Ectodermal cell (in vitro differentiated cells): ENCODE measurements around the gene KIAA0408.

Experiments used
- H3K27ac ChIP-seq: 2 replicates; pipeline ENCODE4 v1.7.0; 2013; ENCODE audit warnings: mild to moderate bottlenecking, low read depth, low read length; ENCODE audit not compliant: insufficient read depth, poor library complexity, severe bottlenecking
- H3K27me3 ChIP-seq: 2 replicates; pipeline ENCODE4 v1.7.0; 2013; ENCODE audit warnings: mild to moderate bottlenecking, low read length; ENCODE audit not compliant: insufficient read depth, control insufficient read depth, poor library complexity, severe bottlenecking
- H3K36me3 ChIP-seq: one replicate; pipeline ENCODE4 v1.7.0; 2013; ENCODE audit warnings: low read length; ENCODE audit not compliant: control insufficient read depth, insufficient read depth
- H3K4me1 ChIP-seq: one replicate; pipeline ENCODE4 v1.7.0; 2013; ENCODE audit warnings: low read length; ENCODE audit not compliant: control insufficient read depth, insufficient read depth
- H3K4me3 ChIP-seq: 2 replicates; pipeline ENCODE4 v1.7.0; 2013; ENCODE audit warnings: low read depth, low read length, control low read depth; ENCODE audit not compliant: insufficient read depth
- H3K9me3 ChIP-seq: 2 replicates; pipeline ENCODE4 v1.7.0; 2013; ENCODE audit warnings: mild to moderate bottlenecking, low read length, moderate library complexity; ENCODE audit not compliant: control insufficient read depth
- WGBS, 2 experiments: methylation state at CpG; one replicate each; pipeline ENCODE4 v1.1.7; 2013; ENCODE audit warnings: missing lambda C conversion rate in 2 of 2; 5-methylcytosine and 5-hydroxymethylcytosine counted together

KIAA0408 gene

DNA sequence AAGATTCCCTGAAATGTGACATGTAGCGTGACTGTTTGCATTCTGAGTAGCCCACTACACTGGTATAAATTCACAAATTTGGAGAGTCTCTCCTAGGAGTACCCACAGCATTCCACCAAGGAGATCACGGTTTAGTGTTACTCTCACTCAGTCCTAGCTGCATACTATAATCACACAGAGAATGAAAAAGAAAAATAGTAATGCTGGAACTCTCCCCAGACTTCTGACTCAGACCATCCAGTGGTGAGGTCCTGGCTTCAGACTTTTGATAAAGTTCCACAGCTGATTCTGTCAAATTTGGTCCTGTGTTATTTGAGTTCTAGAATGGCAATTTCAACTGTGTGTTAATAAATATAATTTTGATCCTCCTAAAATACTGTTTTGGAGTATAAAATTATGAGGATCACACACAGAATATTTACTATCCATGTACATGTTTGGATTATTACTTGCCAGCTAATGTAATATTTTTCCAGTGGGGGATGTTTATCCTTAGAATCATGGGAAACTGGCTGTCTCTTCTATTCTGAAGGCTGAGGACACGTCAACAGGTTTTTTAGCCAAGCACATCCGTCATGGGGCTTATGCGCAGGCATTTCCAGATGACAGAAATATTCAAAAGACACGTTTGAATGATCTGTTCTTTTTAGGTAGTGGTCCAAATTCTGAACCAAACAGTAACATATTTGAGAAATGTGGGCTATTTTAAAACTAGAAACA lies 5.1 kb upstream of the KIAA0408 start:
- no peaks in the 10 kb centered on the region for H3K9me3 ChIP-seq
- H3K36me3 ChIP-seq = no peaks in the 10 kb centered on the region
- H3K27ac ChIP-seq = no peak overlapping the region
- WGBS, 2 experiments = 63 to 71% methylated on average over 6 of the region's 6 CpGs
- H3K4me3 ChIP-seq = no peak overlapping the region
- no peaks in the 10 kb centered on the region for H3K27me3 ChIP-seq
- no peaks in the 10 kb centered on the region for H3K4me1 ChIP-seq

DNA sequence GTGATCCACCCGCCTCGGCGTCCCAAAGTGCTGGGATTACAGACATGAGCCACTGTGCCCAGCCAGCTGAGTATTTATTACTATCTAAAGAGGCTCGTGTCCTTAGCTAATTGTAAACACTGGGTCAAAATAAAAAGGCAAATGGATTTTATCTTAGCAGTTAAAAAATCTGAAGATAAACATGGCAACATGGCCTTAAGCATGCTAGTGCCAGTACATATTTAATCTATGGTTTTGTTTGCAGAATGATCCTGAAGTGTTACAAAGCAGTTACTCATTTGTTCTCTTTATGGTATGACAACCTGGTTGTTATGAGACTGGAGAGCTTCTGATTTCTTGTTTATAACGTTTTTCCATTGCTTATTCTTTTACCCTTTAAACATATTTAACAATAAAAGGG lies 3.9 kb upstream of the KIAA0408 start:
- Histone ChIP-seq H3K36me3 (no peaks in the 10 kb centered on the region), H3K9me3 (no peaks in the 10 kb centered on the region), H3K27me3 (no peaks in the 10 kb centered on the region), H3K4me3 (no peak overlapping the region), H3K27ac (no peak overlapping the region), H3K4me1 (no peaks in the 10 kb centered on the region)
- 91% methylated on average over 4 of the region's 5 CpGs for WGBS, 2 experiments

DNA sequence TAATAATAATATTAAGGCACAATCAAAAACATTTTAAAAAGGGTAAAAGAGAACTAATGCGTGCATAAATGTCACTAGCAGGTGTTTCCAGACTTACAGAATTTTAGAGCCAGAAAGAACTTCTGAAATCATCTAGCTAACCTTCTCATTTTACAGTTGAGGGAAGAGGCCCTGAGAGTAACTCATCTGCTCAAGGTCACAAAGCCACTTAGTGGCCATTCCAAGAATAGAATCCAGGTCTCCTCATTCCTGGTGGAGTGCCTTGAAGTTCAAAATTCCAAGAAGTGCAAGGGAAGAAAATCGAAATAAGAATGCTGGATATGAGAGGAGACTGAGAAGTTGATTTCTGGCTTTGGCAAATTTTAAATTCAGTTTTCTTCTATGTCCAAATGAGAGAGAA lies 3.2 kb upstream of the KIAA0408 start:
- H3K27ac ChIP-seq = no peak overlapping the region
- H3K9me3 ChIP-seq = no peaks in the 10 kb centered on the region
- H3K36me3 ChIP-seq = no peaks in the 10 kb centered on the region
- H3K4me3 ChIP-seq = no peak overlapping the region
- H3K4me1 ChIP-seq = no peaks in the 10 kb centered on the region
- no peaks in the 10 kb centered on the region for H3K27me3 ChIP-seq
- 94 to 95% methylated on average over 2 of the region's 2 CpGs for WGBS, 2 experiments

DNA sequence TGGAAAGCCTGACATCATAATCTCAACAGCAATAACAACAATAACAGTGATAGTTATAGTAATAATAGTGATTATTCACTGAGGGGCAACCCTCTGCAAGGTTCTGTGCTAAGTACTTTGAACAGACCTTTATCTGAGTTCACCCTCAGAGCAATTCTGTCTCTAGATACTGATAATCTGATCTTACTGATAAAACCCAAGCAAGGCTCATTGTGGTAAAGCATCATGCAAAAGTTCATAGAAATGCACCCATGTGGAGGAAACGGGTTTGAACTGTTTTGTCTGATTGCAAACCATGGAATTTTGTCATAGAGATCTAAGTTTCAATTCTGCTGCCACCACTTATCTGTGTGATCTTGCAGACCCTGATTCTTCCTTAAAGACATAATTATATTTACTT lies 1.3 kb upstream of the KIAA0408 start:
- no peak overlapping the region for H3K27ac ChIP-seq
- H3K9me3 ChIP-seq = no peaks in the 10 kb centered on the region
- no peaks in the 10 kb centered on the region for H3K36me3 ChIP-seq
- no peaks in the 10 kb centered on the region for H3K27me3 ChIP-seq
- H3K4me3 ChIP-seq = no peak overlapping the region
- no peaks in the 10 kb centered on the region for H3K4me1 ChIP-seq
- WGBS, 2 experiments = 98 to 100% methylated on average over 1 of the region's 1 CpG

DNA sequence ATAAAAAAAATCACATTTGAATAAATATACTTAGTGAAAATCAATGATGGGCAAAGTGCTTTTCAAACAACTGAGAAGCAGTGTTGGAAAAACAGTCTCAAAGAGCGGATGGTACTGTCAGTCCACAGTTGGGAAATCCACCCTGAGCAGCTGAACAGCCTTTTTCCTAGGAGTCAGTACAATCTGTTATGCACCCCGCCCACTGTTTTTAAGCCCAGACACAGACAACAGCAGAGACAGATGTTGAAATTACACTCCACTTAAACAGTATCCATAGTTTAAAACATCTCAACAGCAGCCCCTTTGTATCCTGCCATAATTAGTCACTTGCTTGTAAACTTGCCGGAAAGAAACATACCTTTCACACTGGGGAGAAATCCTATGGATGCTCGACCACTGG lies 372 bp downstream of the KIAA0408 start:
- no peaks in the 10 kb centered on the region for H3K9me3 ChIP-seq
- H3K4me1 ChIP-seq = no peaks in the 10 kb centered on the region
- H3K27me3 ChIP-seq = no peaks in the 10 kb centered on the region
- no peak overlapping the region for H3K27ac ChIP-seq
- H3K36me3 ChIP-seq = no peaks in the 10 kb centered on the region
- H3K4me3 ChIP-seq = no peak overlapping the region
- WGBS, 2 experiments = 88 to 90% methylated on average over 4 of the region's 4 CpGs

DNA sequence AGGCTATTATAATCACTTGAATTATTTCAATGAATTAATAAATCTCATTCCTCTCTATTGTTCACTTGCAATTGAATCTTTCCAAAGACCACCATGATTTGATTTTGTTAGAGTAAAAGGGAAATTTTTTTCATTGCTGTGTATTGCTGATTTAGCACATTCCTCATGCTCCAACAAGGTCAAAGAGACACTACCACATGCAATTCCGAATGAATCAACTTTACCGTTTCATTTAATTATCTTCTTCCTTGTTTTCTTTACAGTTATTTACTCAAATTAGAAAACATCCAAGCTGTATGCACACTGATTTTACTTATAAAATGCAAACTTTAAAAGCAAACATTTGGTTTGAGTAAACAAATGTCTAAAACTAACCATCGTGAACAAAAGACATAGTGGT lies 967 bp downstream of the KIAA0408 start:
- no peak overlapping the region for H3K4me3 ChIP-seq
- H3K27ac ChIP-seq = no peak overlapping the region
- no peaks in the 10 kb centered on the region for H3K9me3 ChIP-seq
- H3K36me3 ChIP-seq = no peaks in the 10 kb centered on the region
- no peaks in the 10 kb centered on the region for H3K27me3 ChIP-seq
- 93 to 97% methylated on average over 3 of the region's 3 CpGs for WGBS, 2 experiments
- H3K4me1 ChIP-seq = no peaks in the 10 kb centered on the region

DNA sequence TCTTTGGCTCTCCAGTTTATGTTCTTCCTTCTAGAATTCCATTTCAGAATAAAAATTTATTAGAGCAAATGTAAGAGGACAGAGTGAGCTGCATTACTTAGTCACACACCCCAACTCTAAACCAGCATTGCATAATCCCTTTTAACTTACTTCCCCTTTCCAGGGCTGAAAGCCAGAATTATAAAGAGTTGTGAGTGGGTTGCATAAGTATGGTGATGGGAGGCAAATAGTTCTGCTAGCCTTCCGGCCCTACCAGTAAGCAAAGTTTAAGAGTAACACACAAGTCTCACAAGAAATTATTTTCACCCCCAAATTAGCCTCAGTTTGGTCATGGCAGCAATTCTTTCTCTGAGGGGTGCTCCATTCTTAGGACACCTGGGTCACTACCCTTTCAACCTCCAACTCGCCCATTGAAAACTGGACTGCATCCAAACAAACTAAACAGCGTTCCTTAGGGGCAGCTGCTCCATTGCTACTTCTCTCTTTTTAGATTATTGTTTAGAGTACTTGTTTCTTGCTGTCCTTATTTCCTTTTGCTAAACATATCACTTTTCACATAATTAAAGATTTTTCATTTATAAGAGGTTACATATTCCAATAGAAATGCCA lies 1.6 kb downstream of the KIAA0408 start:
- no peaks in the 10 kb centered on the region for H3K9me3 ChIP-seq
- no peak overlapping the region for H3K27ac ChIP-seq
- no peaks in the 10 kb centered on the region for H3K36me3 ChIP-seq
- no peaks in the 10 kb centered on the region for H3K4me1 ChIP-seq
- H3K27me3 ChIP-seq = no peaks in the 10 kb centered on the region
- no peak overlapping the region for H3K4me3 ChIP-seq
- WGBS, 2 experiments = 46 to 62% methylated on average over 2 to 3 of the region's 3 CpGs

DNA sequence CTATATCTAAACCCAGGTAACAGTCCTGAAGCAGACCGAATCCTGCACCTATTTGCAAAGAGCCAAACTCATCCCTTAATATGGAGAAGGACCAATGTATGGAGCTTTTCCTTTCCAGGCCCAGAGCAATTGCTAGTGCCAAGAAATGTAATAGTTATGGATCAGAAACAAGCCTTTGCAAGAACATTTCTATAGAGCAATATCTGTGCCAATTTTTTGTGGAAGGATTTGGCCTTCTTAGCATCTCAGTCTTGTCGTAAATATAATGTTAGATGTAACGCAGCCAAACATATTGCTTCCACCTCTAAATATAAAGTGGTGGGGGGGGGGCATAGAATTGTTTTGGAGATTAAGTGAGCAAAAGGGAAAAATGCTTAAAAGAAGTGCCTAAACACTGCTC lies 2.7 kb downstream of the KIAA0408 start:
- WGBS, 2 experiments = 93 to 96% methylated on average over 3 of the region's 3 CpGs

DNA sequence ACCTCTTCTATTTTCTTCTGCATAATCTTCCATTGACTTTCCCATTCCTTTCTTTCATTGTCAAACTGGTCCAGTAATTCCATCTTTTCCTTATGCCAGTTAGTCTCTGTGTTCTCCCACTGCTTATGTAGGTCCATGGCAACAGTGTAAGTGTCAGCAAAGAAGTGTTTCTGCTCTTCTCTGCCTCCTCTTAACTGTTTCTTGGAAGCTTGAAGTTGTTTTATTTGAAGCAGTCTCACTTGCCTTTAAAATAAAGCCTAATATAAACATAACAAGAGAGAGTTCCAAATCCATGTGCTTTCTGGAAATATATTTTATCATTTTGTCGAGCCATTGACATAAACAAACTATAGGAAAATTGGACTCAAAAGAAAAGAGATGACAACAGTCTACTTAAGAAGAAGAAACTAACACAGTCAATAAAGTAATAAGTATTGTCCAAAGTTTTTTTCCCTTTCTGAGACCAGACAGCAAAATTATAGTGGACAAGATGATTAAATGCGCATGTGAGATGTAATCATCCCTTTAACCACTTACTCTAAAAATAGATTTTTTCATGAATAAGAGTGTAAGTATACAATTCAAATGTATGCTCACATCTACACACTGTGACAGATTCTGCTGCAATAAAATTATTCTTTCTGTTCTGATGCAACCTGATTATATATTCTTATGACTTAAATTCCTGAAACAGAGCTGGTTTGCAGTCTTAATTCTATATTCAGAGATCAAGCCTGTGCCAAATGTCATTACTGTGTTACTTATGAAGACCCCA lies 5.2 kb downstream of the KIAA0408 start:
- H3K27ac ChIP-seq = no peak overlapping the region

More for the DNA sequence above, 2.7 kb downstream of the KIAA0408 start:
- Histone ChIP-seq H3K27me3 (no peaks in the 10 kb centered on the region), H3K4me3 (no peak overlapping the region), H3K27ac (no peak overlapping the region), H3K4me1 (no peaks in the 10 kb centered on the region), H3K9me3 (no peaks in the 10 kb centered on the region), H3K36me3 (no peaks in the 10 kb centered on the region)

DNA sequence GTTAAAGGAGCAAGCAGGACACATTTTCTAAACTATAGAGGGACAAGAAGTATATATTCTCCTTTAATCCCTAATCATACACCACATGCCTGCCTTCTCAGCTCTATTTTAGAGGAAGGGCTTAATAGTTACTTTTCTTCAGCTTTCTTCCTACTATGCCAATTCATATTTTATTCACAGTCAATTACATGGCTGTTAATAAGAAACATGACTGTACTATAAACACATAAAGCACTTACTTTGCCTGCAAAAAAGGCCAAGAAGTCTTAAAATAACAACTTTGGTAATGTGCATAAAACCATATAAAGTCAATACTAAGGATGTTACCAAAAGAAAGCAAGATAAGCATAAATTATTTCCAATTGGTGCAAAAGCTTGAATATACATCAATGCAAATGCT lies 6.4 kb downstream of the KIAA0408 start:
- Histone ChIP-seq H3K27me3 (no peaks in the 10 kb centered on the region), H3K36me3 (peaks cover 14% of the 10 kb centered on the region), H3K4me3 (no peak overlapping the region), H3K9me3 (no peaks in the 10 kb centered on the region), H3K27ac (no peak overlapping the region), H3K4me1 (no peaks in the 10 kb centered on the region)

More for the DNA sequence above, 5.2 kb downstream of the KIAA0408 start:
- peaks cover 5% of the 10 kb centered on the region for H3K36me3 ChIP-seq
- H3K4me1 ChIP-seq = no peaks in the 10 kb centered on the region
- H3K9me3 ChIP-seq = no peaks in the 10 kb centered on the region
- no peak overlapping the region for H3K4me3 ChIP-seq
- 82% methylated on average over 1 of the region's 2 CpGs; no CpG with 5 or more reads in 1 of the 2 experiments for WGBS, 2 experiments
- H3K27me3 ChIP-seq = no peaks in the 10 kb centered on the region
